BJ (cell line): ENCODE results near the gene TBC1D1. TPM values are rescaled to one million over a fixed set of nuclear protein-coding genes. Genes with fewer than 3 reads are reported as not detected.
A peak's percentile ranks its signal among the peaks of the same experiment; 100 is the strongest.

Experiments used
- CTCF ChIA-PET: fragments of 350-600 bp; formaldehyde crosslinking; extraction: SDS; loops from one replicate; lab custom pipeline; 2021; ENCODE audit warnings: antibody characterized with exemption, inconsistent platforms; lab: Yijun Ruan, JAX
- POLR2A ChIA-PET: fragments of 300-600 bp; sonication (Branson Sonifier 250); formaldehyde crosslinking; extraction: SDS; loops from one replicate; lab custom pipeline; 2021; ENCODE audit warnings: antibody characterized with exemption; lab: Charles Lee
- DNase-seq: peaks from one replicate; pipeline ENCODE4 v3.0.0-alpha.2; 2011; ENCODE audit warnings: low read depth
- H3K27me3 ChIP-seq: 2 replicates; pipeline ENCODE4 v1.6.0; 2011; ENCODE audit warnings: low read length; ENCODE audit not compliant: control insufficient read depth, insufficient read depth
- H3K36me3 ChIP-seq: 2 replicates; pipeline ENCODE4 v1.5.1; 2011; ENCODE audit warnings: low read length; ENCODE audit not compliant: control insufficient read depth, insufficient read depth
- H3K4me3 ChIP-seq: 2 replicates; pipeline ENCODE4 v1.5.1; 2011; ENCODE audit warnings: low read depth, mild to moderate bottlenecking, control low read depth, low read length
- polyA plus RNA-seq: library from polyadenylated mRNA; depleted of rRNA; stranded (reverse); fragments of >200 nt; gene quantifications from 2 replicates; pipeline ENCODE4 v1.2.3, GENCODE V29; 2011
- TF ChIP-seq, protein P1 (sequence below): IDR thresholded peaks from 2 replicates; pipeline ENCODE4 v1.5.1; 2011; ENCODE audit warnings: low read depth, mild to moderate bottlenecking, control low read depth, inconsistent platforms, low read length, moderate library complexity; ENCODE audit not compliant: insufficient read depth

Gene TBC1D1
- polyA plus RNA-seq, 1 experiment = 46.1 TPM

DNA sequence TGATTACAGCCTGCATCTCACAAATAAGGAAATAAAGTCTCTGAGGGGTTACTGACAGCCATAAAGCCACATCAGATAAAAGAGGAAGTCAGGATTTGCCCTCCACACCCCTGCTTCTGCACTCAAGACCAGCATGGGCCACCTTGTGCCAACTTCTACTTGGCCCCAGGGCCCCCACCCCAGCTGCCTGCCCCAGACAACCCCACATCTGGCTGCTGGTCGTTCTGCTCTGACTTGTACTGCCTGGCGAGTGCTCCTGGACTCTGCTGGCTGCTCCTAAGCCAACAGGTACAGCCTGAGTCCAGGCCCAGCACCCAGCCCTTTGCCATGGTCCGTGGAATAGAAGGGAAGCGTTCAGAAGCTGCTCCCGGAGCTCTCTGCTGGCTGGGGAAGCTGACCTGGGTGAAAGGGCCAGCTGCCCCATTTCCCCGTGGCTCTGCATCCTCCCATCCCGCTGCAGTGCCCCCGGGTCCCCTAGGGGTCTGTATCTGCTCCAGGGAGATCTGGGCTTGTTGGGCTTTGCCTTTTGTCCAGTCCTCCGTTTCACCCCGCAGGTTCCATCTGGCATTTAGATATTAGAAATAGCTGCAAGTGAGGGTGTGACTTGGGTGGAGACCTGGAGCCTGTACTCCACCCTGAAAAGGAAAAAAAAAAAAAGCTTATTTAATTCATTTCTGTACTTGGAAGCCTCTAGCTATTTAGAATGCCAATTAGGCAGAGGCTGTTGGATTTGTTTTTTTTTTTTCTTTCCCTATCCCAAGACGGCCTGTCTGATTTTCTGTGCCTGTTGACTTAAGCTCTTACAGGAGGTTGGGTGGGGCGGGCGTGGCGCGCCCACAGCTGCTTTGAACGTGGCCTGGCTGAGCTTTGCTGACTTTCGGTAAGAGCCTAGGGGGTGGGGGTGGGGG is 264.1 kb downstream of the TBC1D1 start:
- TF ChIP-seq, protein P1, sequence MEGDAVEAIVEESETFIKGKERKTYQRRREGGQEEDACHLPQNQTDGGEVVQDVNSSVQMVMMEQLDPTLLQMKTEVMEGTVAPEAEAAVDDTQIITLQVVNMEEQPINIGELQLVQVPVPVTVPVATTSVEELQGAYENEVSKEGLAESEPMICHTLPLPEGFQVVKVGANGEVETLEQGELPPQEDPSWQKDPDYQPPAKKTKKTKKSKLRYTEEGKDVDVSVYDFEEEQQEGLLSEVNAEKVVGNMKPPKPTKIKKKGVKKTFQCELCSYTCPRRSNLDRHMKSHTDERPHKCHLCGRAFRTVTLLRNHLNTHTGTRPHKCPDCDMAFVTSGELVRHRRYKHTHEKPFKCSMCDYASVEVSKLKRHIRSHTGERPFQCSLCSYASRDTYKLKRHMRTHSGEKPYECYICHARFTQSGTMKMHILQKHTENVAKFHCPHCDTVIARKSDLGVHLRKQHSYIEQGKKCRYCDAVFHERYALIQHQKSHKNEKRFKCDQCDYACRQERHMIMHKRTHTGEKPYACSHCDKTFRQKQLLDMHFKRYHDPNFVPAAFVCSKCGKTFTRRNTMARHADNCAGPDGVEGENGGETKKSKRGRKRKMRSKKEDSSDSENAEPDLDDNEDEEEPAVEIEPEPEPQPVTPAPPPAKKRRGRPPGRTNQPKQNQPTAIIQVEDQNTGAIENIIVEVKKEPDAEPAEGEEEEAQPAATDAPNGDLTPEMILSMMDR = no peak
- DNase-seq = no peak
- ChIA-PET CTCF (interaction anchor here (1.2 to 1.4 kb wide), 2 partner anchors 25 to 86 kb away, joined by 3 to 4 read pairs; no protein-coding TSS in a partner anchor), POLR2A (interaction anchor here (0.5 kb wide), 1 partner anchor 509 kb away, joined by 6 read pairs; no protein-coding TSS in a partner anchor)
- H3K4me3 ChIP-seq = no peak overlapping the region
- H3K27me3 ChIP-seq = no peaks in the 10 kb centered on the region
- H3K36me3 ChIP-seq = no peaks in the 10 kb centered on the region

DNA sequence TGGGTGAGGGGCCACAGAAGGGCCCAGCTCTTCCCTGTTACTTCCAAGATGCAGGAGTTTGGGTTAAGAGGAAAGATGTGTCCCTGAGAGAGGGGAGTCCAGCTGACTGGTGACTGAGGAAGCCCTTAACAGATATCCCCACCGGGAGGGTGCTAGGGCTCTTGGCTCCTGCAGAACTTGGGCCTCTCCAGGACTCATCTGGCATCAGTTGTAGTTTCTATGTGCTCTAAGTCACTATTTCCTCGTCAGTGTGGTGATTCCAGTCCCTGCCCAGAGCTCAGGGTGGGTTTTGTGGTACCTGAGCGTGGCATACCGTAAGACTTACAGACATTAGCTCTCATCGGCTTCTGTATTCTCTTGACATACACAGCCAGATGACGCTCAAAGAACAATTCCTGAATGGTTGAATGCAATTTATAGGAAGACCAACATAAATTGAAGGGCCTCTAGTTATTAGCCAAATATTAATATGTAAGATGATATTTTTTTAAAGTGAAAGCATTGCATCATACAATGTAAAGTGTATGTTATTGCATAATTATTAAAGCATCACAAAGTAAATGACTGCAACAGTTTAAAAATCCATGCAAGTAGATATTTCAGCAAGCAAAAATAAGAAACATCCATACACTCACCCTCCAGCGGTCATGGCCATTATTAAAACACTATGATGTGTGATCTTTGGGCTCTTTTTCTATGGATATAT is 264.9 kb downstream of the TBC1D1 start:
- H3K36me3 ChIP-seq = no peaks in the 10 kb centered on the region
- POLR2A ChIA-PET = interaction anchor here (0.5 kb wide), 1 partner anchor 508 kb away, joined by 6 read pairs; no protein-coding TSS in a partner anchor
- TF ChIP-seq, protein P1 = no peak
- CTCF ChIA-PET = interaction anchor here (1.2 to 1.4 kb wide), 2 partner anchors 24 to 87 kb away, joined by 3 to 4 read pairs; no protein-coding TSS in a partner anchor
- DNase-seq = no peak
- H3K27me3 ChIP-seq = no peaks in the 10 kb centered on the region
- H3K4me3 ChIP-seq = no peak overlapping the region

DNA sequence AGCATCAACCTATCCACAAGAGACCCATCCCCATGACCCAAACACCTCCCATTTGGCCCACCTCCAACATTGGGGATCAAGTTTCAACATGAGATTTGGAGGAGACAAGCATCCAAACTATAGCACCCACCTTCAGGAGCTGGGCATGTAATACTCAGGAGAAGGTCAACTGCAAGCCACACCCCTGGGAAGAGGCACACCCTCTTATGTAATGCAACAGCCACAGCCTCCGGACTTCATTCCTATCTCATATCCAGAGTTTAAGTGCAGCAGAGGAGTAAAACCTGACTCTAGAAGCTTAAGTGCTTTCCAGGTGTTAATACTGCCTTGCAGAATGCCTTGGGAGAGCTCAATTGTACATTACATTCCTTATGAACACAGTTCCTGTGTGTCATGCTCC is 266.7 kb downstream of the TBC1D1 start:
- Histone ChIP-seq H3K36me3 (no peaks in the 10 kb centered on the region), H3K4me3 (no peak overlapping the region), H3K27me3 (no peaks in the 10 kb centered on the region)
- TF ChIP-seq, protein P1 = no peak
- CTCF ChIA-PET = no interaction called here
- POLR2A ChIA-PET = no interaction called here
- DNase-seq = no peak

DNA sequence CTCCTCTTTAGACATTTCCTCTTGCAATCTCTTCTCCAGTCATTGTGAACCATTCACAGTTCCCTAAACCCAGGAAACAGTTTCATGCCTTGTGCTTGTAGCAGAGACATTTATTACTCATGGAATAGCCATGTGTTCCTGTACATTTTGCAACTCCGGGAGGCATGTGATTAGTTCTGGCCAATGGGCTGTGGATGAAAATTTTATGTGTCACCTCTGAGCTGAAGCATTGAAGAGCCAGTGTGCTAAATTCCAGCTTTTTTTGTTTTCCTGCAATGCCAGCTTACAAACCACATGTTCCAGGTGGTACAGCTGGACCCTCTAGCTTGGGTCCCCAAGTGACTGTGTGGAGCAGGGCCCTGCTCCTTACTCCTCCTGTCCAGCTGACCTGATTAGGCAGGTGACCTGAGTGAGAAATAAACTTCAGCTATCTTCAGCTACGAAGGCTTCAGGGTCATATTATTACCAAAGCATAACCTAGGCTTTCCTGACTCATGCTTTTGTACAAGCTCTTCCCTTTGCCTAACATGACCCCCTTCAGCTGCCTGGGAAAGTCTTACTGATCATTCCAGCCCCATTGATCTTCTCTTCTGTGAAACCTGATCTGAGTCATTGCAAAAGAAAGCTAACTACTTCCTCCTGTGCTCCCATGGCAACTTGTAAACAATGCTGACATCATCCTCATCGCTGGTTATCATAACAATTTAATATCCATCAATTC is 269.8 kb downstream of the TBC1D1 start:
- CTCF ChIA-PET = interaction anchor here (1.0 to 1.3 kb wide), 4 partner anchors 9 to 506 kb away, joined by 3 to 6 read pairs (median 4); no protein-coding TSS in a partner anchor
- peak; percentile 92 for DNase-seq
- no peaks in the 10 kb centered on the region for H3K36me3 ChIP-seq
- no peaks in the 10 kb centered on the region for H3K27me3 ChIP-seq
- POLR2A ChIA-PET = no interaction called here
- TF ChIP-seq, protein P1 = no peak
- H3K4me3 ChIP-seq = no peak overlapping the region
